Measurements from ENCODE around the gene CFAP46.

The CFAP46 gene

DNA sequence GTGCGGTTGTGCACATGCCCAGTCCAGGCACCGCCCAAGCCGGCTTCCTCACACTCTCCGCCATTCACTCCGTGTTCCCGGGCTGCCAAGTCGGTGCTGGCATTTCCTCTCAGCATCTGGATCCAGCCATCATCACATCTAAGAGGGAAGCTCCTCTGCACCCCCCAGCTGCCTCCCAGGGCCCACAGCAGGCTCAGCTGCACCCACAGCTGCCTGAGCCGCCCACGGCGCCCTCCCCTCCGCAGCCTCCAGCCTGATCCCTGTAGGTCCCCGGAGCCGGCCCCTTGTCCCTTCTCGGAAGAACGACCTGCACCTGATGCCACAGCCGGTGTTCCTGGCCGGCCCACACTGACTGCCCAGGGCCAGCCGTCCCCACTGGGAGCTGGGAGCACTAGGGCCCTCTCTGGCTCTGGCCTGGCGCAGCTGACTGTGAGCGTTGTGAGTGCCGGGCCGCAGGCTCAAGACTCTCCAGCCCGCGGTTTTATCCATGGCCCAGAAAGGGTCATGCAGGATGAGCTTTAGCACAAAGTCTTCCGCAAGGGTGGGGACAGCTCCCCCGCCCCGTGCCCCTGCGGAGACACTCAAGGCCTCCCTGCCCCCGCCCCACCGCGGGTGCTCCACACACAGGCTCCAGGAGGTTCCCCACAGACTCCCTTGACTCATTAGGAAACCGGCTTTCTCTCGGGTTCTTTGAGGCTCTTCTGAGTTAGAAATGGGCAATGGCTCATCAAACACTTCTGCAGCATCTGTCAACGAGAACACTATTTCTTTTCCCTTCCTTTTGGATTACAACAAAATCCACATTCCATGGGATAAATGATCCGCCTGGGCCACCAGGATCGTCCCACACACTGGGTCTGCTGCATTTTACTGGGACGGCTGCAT lies 31.2 kb downstream of the CFAP46 start:
- no peak for TF ChIP-seq SNAI2 (CRISPR knock-in tag; IDR thresholded peaks at IDR 0.05)
- TF ChIP-seq, protein P1, sequence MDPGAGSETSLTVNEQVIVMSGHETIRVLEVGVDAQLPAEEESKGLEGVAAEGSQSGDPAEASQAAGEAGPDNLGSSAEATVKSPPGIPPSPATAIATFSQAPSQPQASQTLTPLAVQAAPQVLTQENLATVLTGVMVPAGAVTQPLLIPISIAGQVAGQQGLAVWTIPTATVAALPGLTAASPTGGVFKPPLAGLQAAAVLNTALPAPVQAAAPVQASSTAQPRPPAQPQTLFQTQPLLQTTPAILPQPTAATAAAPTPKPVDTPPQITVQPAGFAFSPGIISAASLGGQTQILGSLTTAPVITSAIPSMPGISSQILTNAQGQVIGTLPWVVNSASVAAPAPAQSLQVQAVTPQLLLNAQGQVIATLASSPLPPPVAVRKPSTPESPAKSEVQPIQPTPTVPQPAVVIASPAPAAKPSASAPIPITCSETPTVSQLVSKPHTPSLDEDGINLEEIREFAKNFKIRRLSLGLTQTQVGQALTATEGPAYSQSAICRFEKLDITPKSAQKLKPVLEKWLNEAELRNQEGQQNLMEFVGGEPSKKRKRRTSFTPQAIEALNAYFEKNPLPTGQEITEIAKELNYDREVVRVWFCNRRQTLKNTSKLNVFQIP (CRISPR knock-in tag; IDR thresholded peaks at IDR 0.05; ENCODE audit: borderline replicate concordance, low read depth), result no peak
- TF ChIP-seq RARB (CRISPR knock-in tag; IDR thresholded peaks at IDR 0.05), result no peak
- no peak for TF ChIP-seq TCF4 (CRISPR knock-in tag; IDR thresholded peaks at IDR 0.05; ENCODE audit: borderline replicate concordance)
- TF ChIP-seq, protein P2, sequence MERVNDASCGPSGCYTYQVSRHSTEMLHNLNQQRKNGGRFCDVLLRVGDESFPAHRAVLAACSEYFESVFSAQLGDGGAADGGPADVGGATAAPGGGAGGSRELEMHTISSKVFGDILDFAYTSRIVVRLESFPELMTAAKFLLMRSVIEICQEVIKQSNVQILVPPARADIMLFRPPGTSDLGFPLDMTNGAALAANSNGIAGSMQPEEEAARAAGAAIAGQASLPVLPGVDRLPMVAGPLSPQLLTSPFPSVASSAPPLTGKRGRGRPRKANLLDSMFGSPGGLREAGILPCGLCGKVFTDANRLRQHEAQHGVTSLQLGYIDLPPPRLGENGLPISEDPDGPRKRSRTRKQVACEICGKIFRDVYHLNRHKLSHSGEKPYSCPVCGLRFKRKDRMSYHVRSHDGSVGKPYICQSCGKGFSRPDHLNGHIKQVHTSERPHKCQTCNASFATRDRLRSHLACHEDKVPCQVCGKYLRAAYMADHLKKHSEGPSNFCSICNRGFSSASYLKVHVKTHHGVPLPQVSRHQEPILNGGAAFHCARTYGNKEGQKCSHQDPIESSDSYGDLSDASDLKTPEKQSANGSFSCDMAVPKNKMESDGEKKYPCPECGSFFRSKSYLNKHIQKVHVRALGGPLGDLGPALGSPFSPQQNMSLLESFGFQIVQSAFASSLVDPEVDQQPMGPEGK (CRISPR knock-in tag; IDR thresholded peaks at IDR 0.05; ENCODE audit: borderline replicate concordance), result no peak
- no peak for TF ChIP-seq ESRRG (CRISPR knock-in tag; IDR thresholded peaks at IDR 0.05)
- no peak for TF ChIP-seq BACH2 (CRISPR knock-in tag; IDR thresholded peaks at IDR 0.05; ENCODE audit: borderline replicate concordance)
- no peak for TF ChIP-seq ZFP3 (CRISPR knock-in tag; IDR thresholded peaks at IDR 0.05)
- no peak for TF ChIP-seq PPARA (CRISPR knock-in tag; IDR thresholded peaks at IDR 0.05; ENCODE audit: borderline replicate concordance)
- TF ChIP-seq ZFP30 (CRISPR knock-in tag; IDR thresholded peaks at IDR 0.05), result no peak
- no peak for TF ChIP-seq TSHZ2 (CRISPR knock-in tag; IDR thresholded peaks at IDR 0.05)
- TF ChIP-seq ZC3H10 (CRISPR knock-in tag; IDR thresholded peaks at IDR 0.05), result no peak

GRCh38 chr10:132910186-132910880 lies 32.0 kb downstream of the CFAP46 start:
- TF ChIP-seq BACH2 (CRISPR knock-in tag; IDR thresholded peaks at IDR 0.05; ENCODE audit: borderline replicate concordance) (no peak), SNAI2 (CRISPR knock-in tag; IDR thresholded peaks at IDR 0.05) (no peak), ARNTL (CRISPR knock-in tag; IDR thresholded peaks at IDR 0.05; ENCODE audit: borderline replicate concordance, low read depth) (no peak)
- ATAC-seq, result no peak

More for the DNA sequence above, 31.2 kb downstream of the CFAP46 start:
- ATAC-seq, result no peak

GRCh38 chr10:132909491-132910071 lies 32.8 kb downstream of the CFAP46 start:
- TF ChIP-seq BACH2 (CRISPR knock-in tag; IDR thresholded peaks at IDR 0.05; ENCODE audit: borderline replicate concordance) (no peak), ZNF565 (CRISPR knock-in tag; conservative IDR thresholded peaks at IDR 0.05; ENCODE audit: low read depth) (no peak), TSHZ2 (CRISPR knock-in tag; IDR thresholded peaks at IDR 0.05) (no peak), RARB (CRISPR knock-in tag; IDR thresholded peaks at IDR 0.05) (no peak), CSRNP3 (CRISPR knock-in tag; IDR thresholded peaks at IDR 0.05) (no peak), OSR1 (CRISPR knock-in tag; IDR thresholded peaks at IDR 0.05) (no peak), ARNTL (CRISPR knock-in tag; IDR thresholded peaks at IDR 0.05; ENCODE audit: borderline replicate concordance, low read depth) (no peak), ZNF8 (CRISPR knock-in tag; IDR thresholded peaks at IDR 0.05) (no peak), PPARA (CRISPR knock-in tag; IDR thresholded peaks at IDR 0.05; ENCODE audit: borderline replicate concordance) (no peak), ISL1 (CRISPR knock-in tag; IDR thresholded peaks at IDR 0.05) (no peak), GLIS3 (CRISPR knock-in tag; IDR thresholded peaks at IDR 0.05) (no peak), CREB5 (CRISPR knock-in tag; IDR thresholded peaks at IDR 0.05; ENCODE audit: low read depth) (no peak), CSDC2 (CRISPR knock-in tag; IDR thresholded peaks at IDR 0.05) (no peak), TCF4 (CRISPR knock-in tag; IDR thresholded peaks at IDR 0.05; ENCODE audit: borderline replicate concordance) (no peak), ESRRG (CRISPR knock-in tag; IDR thresholded peaks at IDR 0.05) (no peak), ZC3H10 (CRISPR knock-in tag; IDR thresholded peaks at IDR 0.05) (no peak), SNAI2 (CRISPR knock-in tag; IDR thresholded peaks at IDR 0.05) (no peak)
- ATAC-seq, result no peak

All from SK-N-SH treated with all-trans-retinoic acid at 6 μM for 48 hours (cell line).